Uterus (tissue), 4 donors: ENCODE measurements around the gene MAGOH. TPM values are rescaled to one million over a fixed set of nuclear protein-coding genes. Genes with fewer than 3 reads are reported as not detected.

Experiments used
- DNase-seq, 2 donors: peaks; one replicate each; pipeline ENCODE4 v3.0.0-alpha.2; 2019 to 2020
- H3K27ac ChIP-seq, 2 donors: fragments of 200-600 bp; sonication (generic); 1 replicate in 1 of 2; 2 replicates in 1 of 2; pipeline ENCODE4 v1.5.1; 2016 to 2018
- H3K27me3 ChIP-seq, 2 donors: fragments of 200-600 bp; sonication (generic); one replicate each; pipeline ENCODE4 v1.5.1; 2018 to 2019; ENCODE audit warnings: control low read depth in 1 of 2
- H3K36me3 ChIP-seq, 2 donors: fragments of 200-600 bp; sonication (generic); one replicate each; pipeline ENCODE4 v1.5.1; 2019; ENCODE audit warnings: control low read depth in 1 of 2
- H3K4me1 ChIP-seq, 2 donors: fragments of 200-600 bp; sonication (generic); one replicate each; pipeline ENCODE4 v1.5.1; 2018 to 2019; ENCODE audit warnings: control low read depth in 1 of 2
- H3K4me3 ChIP-seq, 2 donors: fragments of 200-600 bp; sonication (generic); 1 replicate in 1 of 2; 2 replicates in 1 of 2; pipeline ENCODE4 v1.5.1; 2018 to 2019; ENCODE audit warnings: mild to moderate bottlenecking in 1 of 2
- H3K9me3 ChIP-seq, 2 donors: fragments of 200-600 bp; sonication (generic); one replicate each; pipeline ENCODE4 v1.5.1; 2019; ENCODE audit warnings: control low read depth in 1 of 2
- POLR2A ChIP-seq, 2 donors: fragments of 450-650 bp; IDR thresholded peaks; one replicate each; pipeline ENCODE4 v1.6.1; 2016; ENCODE audit warnings: antibody characterized with exemption in 2 of 2, mild to moderate bottlenecking in 1 of 2, moderate library complexity in 1 of 2
- intact Hi-C: fragments of 100-400 bp; cut with DNase I; formaldehyde crosslinking; loops from one replicate; pipeline ENCODE4 v1.15.1; 2023; ENCODE audit warnings: low total_unique reads
- total RNA-seq, 4 donors: library from RNA; depleted of rRNA in 3 of 4; stranded (reverse); fragments of >200 nt in 3 of 4; gene quantifications; one replicate each; pipeline versions ENCODE4 v1.1.0 to v1.2.4, GENCODE V29; 2014 to 2023
- TF ChIP-seq, protein P1 (sequence below), 4 experiments: fragments of 200-600 bp in 2 of 4; fragments of 450-650 bp in 2 of 4; sonication (generic) in 2 of 4; IDR thresholded peaks; one replicate each; pipeline ENCODE4 v1.5.1; 2016 to 2019; ENCODE audit warnings: antibody characterized with exemption in 4 of 4, mild to moderate bottlenecking in 2 of 4, moderate library complexity in 1 of 4
- donor health status: DM: yes; HTN: yes; CAD: no.

Gene MAGOH
- total RNA-seq, result 10 to 100 TPM; 31.6 to 60.9 (median 45.2) TPM

DNA sequence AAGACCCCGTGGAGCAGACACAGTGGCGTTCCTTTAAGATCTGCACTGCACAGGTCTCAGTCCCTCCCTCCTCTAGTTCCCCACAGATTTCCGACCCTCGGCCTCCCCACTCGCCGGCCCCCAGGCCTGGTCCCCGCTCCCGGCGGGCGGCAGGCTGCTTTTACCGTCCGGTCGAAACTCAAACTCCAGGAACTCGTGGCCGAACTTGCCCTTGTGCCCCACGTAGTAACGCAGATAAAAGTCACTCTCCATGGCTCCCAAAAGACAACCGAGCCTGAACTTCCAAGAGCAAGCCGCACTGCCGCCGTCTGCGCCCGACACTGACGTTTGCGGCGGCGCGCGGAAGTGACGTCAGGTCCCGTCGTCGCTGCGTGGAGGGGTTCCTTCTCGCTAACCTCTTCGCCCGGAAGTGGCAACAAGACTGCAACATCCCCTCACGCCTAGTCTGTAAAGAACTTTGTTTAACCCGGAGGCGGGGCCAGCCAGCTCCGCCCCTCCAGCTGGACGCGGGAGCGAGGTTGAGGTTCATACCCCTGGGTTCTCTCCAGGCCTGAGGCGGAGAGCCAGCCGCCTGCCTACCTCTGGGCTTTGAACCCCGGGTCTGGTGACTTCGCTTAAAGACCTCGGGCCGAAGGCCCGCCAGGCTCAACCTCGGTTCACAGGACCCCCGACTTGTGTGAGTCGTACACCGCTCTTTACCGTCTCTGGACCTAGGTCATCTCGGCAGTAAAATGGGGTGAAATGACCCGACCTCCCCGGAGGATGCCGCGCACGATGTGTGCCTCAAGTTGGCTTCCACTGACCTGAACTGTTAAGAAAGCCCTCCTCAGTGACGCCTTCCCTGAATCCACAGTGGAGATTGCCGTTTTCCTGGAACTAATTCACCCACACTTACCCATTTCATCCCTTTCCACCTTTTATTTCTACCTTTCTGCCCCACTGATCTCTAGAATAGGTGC is at the start of gene MAGOH:
Gene MAGOH (minus strand): TSS at position 322 of the 959 bp plus-strand sequence. CDS start 70 bp downstream, at position 252.
- TF ChIP-seq POLR2A (IDR thresholded peaks at IDR 0.05), result peak; percentile 55 to 81
- TF ChIP-seq, protein P1, sequence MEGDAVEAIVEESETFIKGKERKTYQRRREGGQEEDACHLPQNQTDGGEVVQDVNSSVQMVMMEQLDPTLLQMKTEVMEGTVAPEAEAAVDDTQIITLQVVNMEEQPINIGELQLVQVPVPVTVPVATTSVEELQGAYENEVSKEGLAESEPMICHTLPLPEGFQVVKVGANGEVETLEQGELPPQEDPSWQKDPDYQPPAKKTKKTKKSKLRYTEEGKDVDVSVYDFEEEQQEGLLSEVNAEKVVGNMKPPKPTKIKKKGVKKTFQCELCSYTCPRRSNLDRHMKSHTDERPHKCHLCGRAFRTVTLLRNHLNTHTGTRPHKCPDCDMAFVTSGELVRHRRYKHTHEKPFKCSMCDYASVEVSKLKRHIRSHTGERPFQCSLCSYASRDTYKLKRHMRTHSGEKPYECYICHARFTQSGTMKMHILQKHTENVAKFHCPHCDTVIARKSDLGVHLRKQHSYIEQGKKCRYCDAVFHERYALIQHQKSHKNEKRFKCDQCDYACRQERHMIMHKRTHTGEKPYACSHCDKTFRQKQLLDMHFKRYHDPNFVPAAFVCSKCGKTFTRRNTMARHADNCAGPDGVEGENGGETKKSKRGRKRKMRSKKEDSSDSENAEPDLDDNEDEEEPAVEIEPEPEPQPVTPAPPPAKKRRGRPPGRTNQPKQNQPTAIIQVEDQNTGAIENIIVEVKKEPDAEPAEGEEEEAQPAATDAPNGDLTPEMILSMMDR (IDR thresholded peaks at IDR 0.05), result peak in 1 of 4 experiments; percentile 42
- Histone ChIP-seq H3K27ac (peak within 1 kb of the TSS; percentile 63 to 80), H3K4me3 (peak within 1 kb of the TSS; percentile 97 to 100), H3K9me3 (no peaks in the 10 kb centered on the region), H3K4me1 (peaks cover 0 to 5% of the 10 kb centered on the region in 2 donors), H3K27me3 (no peaks in the 10 kb centered on the region), H3K36me3 (no peaks in the 10 kb centered on the region)
- intact Hi-C loops, result no loop called here
- peak; percentile 92 to 94 for DNase-seq

DNA sequence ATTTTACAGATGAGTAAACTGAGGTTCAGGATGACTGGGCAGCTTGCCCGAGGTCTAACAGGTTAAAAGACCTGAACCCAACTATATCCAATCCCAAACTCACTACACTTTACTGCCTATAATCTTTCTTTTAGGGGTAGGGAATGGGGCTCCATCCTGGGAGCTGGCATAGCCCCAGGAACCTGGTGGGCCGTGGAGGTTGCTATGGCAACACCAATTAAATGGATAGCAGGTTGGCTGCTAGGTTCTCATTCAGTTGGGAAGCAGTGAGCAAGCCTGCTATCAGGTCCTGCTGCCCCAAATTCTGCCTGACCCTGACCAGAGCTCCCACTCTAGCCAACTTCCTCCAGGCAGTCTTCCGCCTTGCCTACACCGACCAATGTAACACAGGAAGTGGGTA is 48.6 kb upstream of the MAGOH start:
- no peak for DNase-seq
- H3K4me1 ChIP-seq, result no peaks in the 10 kb centered on the region
- no peak overlapping the region for H3K27ac ChIP-seq
- H3K9me3 ChIP-seq, result no peaks in the 10 kb centered on the region
- H3K27me3 ChIP-seq, result no peaks in the 10 kb centered on the region
- intact Hi-C loops, result no loop called here
- no peak overlapping the region for H3K4me3 ChIP-seq
- no peaks in the 10 kb centered on the region for H3K36me3 ChIP-seq
- no peak for TF ChIP-seq POLR2A (IDR thresholded peaks at IDR 0.05)
- TF ChIP-seq, protein P1 (IDR thresholded peaks at IDR 0.05), result no peak

DNA sequence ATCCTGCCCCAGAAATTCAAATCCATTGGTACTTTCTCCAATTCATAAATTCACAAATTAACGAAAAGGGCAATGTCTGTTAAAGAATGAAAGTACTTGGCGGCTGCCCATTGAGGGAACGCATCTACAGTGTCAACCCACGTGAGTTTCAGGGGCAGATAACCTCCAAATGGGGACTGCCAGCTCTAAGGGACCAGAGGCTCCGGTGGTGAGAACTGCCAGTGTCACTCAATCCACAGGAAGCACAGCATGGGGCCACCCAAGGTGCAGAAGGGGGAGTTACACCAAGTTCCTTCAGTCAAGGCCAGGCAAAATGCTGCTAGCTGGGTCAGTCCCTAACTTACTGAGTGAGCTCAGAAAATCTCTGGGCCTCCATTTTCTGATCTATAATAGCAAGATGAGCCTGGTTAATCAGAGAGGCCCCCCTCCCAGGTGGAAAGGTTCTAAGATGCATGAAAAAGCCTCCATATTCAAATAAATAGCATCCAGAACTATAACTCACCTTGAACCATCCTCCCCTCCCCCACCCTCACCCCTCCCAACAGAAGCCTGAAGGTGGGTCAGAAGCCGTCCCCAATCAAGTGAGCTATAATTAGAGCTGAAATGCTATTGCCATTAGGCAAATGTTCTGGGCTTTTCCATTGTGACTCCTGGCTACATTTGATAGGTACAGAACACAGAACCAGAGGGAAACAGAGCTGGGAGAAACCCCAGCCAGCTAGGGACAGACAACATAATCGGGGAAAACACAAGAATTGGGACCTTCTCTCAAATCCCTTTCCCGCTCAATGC is 47.8 kb upstream of the MAGOH start:
- H3K9me3 ChIP-seq, result no peaks in the 10 kb centered on the region
- intact Hi-C loops, result no loop called here
- TF ChIP-seq, protein P1 (IDR thresholded peaks at IDR 0.05), result no peak
- no peak for TF ChIP-seq POLR2A (IDR thresholded peaks at IDR 0.05)
- H3K27me3 ChIP-seq, result no peaks in the 10 kb centered on the region
- no peak for DNase-seq
- no peaks in the 10 kb centered on the region for H3K36me3 ChIP-seq
- H3K27ac ChIP-seq, result no peak overlapping the region
- no peaks in the 10 kb centered on the region for H3K4me1 ChIP-seq
- no peak overlapping the region for H3K4me3 ChIP-seq

DNA sequence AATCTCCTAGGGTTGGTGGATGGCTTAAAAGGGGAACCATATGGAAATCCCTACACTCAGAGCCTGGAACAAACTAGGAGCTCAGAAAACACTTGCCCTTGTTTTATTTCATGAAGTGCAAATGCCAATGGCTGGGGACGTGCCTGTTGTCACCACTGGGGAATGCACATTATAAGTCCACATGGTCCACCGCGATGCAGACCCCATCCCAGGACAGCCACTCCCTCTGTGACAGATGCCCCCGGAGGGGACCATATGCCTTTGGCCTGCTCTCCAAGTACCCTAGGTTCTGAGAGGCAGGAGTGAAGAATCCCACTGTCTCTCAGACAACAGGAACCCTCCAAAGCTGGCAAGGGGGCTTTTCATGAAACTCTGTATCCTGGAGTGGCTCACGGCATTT is 47.2 kb upstream of the MAGOH start:
- intact Hi-C loops, result no loop called here
- H3K36me3 ChIP-seq, result no peaks in the 10 kb centered on the region
- no peak for DNase-seq
- no peaks in the 10 kb centered on the region for H3K9me3 ChIP-seq
- H3K4me3 ChIP-seq, result no peak overlapping the region
- no peak overlapping the region for H3K27ac ChIP-seq
- no peaks in the 10 kb centered on the region for H3K4me1 ChIP-seq
- H3K27me3 ChIP-seq, result no peaks in the 10 kb centered on the region
- TF ChIP-seq POLR2A (IDR thresholded peaks at IDR 0.05), result no peak
- TF ChIP-seq, protein P1 (IDR thresholded peaks at IDR 0.05), result no peak
